K562 (cell line): ENCODE results near the gene MGRN1. TPM values are rescaled to one million over a fixed set of nuclear protein-coding genes. Genes with fewer than 3 reads are reported as not detected.

ENCODE experiments used
- ATAC-seq: fragments of 200-7000 bp; cut with Tn5 transposase; 3 replicates; pipeline ENCODE4 v1.9.1; 2020; ENCODE audit warnings: moderate library complexity
- BruUV-seq: library from RNA; stranded (reverse); fragments of 400-500 nt; replicated peaks from 2 replicates; lab custom pipeline; 2021; lab: Mats Ljungman, UMichigan
- CTCF ChIA-PET: fragments of 300-600 bp; formaldehyde crosslinking; extraction: SDS; loops from one replicate; lab custom pipeline; 2021; ENCODE audit warnings: low intra/inter-chr PET ratio; lab: Yijun Ruan, JAX
- POLR2A ChIA-PET: fragments of 300-600, 350-650 bp; sonication (Branson Sonifier 250); formaldehyde crosslinking; extraction: SDS; loops from one replicate; lab custom pipeline; 2021; ENCODE audit warnings: antibody characterized with exemption, inconsistent platforms; lab: Yijun Ruan, JAX
- DNase-seq, 4 experiments: peaks; one replicate each; pipeline versions ENCODE4 v3.0.0 to v3.0.0-alpha.2; 2011 to 2018; ENCODE audit warnings: low spot score in 3 of 4, mixed read lengths in 3 of 4; ENCODE audit errors: extremely low read depth in 1 of 4
- FAIRE-seq: peaks from 2 replicates; lab custom pipeline; 2011; peaks lifted over from hg19 to GRCh38; lab: Jason Lieb, UNC
- H2AFZ ChIP-seq: 2 replicates; pipeline ENCODE4 v1.6.0; 2011; ENCODE audit warnings: low read depth, low read length, control low read depth, inconsistent platforms
- H3K27ac ChIP-seq: fragments of 200-600 bp; 3 replicates; pipeline ENCODE4 v1.8.0; 2011; ENCODE audit warnings: low read depth, mild to moderate bottlenecking, control low read depth, inconsistent platforms, low read length, moderate library complexity, mixed read lengths; ENCODE audit errors: extremely low read depth
- H3K27me3 ChIP-seq, 2 experiments: fragments of 300-600 bp in 1 of 2; 2 replicates in 1 of 2; 3 replicates in 1 of 2; pipeline versions ENCODE4 v1.6.0 to v1.8.0; 2011; ENCODE audit warnings: inconsistent platforms in 2 of 2, low read length in 2 of 2, mild to moderate bottlenecking in 1 of 2, mixed read lengths in 1 of 2, moderate library complexity in 1 of 2; ENCODE audit not compliant: control insufficient read depth in 2 of 2, insufficient read depth in 2 of 2
- H3K36me3 ChIP-seq: fragments of 300-600 bp; 3 replicates; pipeline ENCODE4 v1.8.0; 2011; ENCODE audit warnings: mild to moderate bottlenecking, low read length, inconsistent platforms; ENCODE audit not compliant: control insufficient read depth, insufficient read depth
- H3K4me1 ChIP-seq, 2 experiments: fragments of 200-600 bp in 1 of 2; replicated peaks in 1 of 2; 2 replicates in 1 of 2; 3 replicates in 1 of 2; pipeline versions ENCODE4 v1.5.1 to v1.8.0; 2011; ENCODE audit warnings: inconsistent platforms in 2 of 2, low read length in 2 of 2, mild to moderate bottlenecking in 1 of 2, mixed read lengths in 1 of 2, moderate library complexity in 1 of 2; ENCODE audit not compliant: control insufficient read depth in 2 of 2, insufficient read depth in 2 of 2
- H3K4me2 ChIP-seq: 2 replicates; pipeline ENCODE4 v1.6.1; 2011; ENCODE audit warnings: low read length, control low read depth, inconsistent platforms, mixed read lengths; ENCODE audit not compliant: insufficient read depth
- H3K4me3 ChIP-seq: fragments of 200-600 bp; sonication (generic), shearing (Covaris generic); 2 replicates; pipeline ENCODE4 v1.5.1; 2016; ENCODE audit warnings: control low read depth, inconsistent platforms
- H3K79me2 ChIP-seq: fragments of 200-600 bp; 3 replicates; pipeline ENCODE4 v1.8.0; 2011; ENCODE audit warnings: low read length, inconsistent platforms; ENCODE audit not compliant: control insufficient read depth, insufficient read depth
- H3K9ac ChIP-seq, 2 experiments: 2 replicates each; pipeline versions ENCODE4 v1.6.0 to v1.6.1; 2011; ENCODE audit warnings: low read depth in 2 of 2, low read length in 2 of 2, control low read depth in 1 of 2, inconsistent platforms in 1 of 2, mild to moderate bottlenecking in 1 of 2, mixed read lengths in 1 of 2; ENCODE audit not compliant: insufficient read depth in 1 of 2
- H3K9me1 ChIP-seq: one replicate; pipeline ENCODE4 v1.6.0; 2011; ENCODE audit warnings: inconsistent platforms, mild to moderate bottlenecking, low read length, moderate library complexity; ENCODE audit not compliant: control insufficient read depth, insufficient read depth
- H3K9me3 ChIP-seq: replicated peaks from 2 replicates; pipeline ENCODE4 v1.5.1; 2011; ENCODE audit warnings: low read depth, low read length, inconsistent platforms; ENCODE audit not compliant: control insufficient read depth, insufficient read depth
- H4K20me1 ChIP-seq: replicated peaks from 2 replicates; pipeline ENCODE4 v1.6.1; 2011; ENCODE audit warnings: low read length, inconsistent platforms, mixed read lengths; ENCODE audit not compliant: control insufficient read depth, insufficient read depth
- GTF2F1 ChIP-seq: IDR thresholded peaks from 2 replicates; pipeline ENCODE4 v1.6.1; 2011; ENCODE audit warnings: low read depth, low read length, improper control_type of control experiment
- KHSRP ChIP-seq: fragments of 450-650 bp; IDR thresholded peaks from 2 replicates; pipeline ENCODE4 v1.6.1; 2017
- NR3C1 ChIP-seq: sonication (generic); formaldehyde crosslinking; IDR thresholded peaks from 2 replicates; pipeline ENCODE4 v1.8.1; 2022; ENCODE audit warnings: missing genetic modification reagents
- PCBP2 ChIP-seq: fragments of 200-400 bp; formaldehyde crosslinking; IDR thresholded peaks from 2 replicates; pipeline ENCODE4 v1.6.1; 2018; ENCODE audit warnings: low read length, low read depth, mild to moderate bottlenecking, moderate library complexity; ENCODE audit not compliant: poor library complexity, severe bottlenecking
- ZBTB33 ChIP-seq: sonication (generic); formaldehyde crosslinking; IDR thresholded peaks from 2 replicates; pipeline ENCODE4 v1.8.1; 2023; ENCODE audit warnings: mild to moderate bottlenecking, missing genetic modification reagents
- ZNF239 ChIP-seq: fragments of 250-450 bp; sonication (Bioruptor Pico); IDR thresholded peaks from 2 replicates; pipeline ENCODE4 v1.4.0; 2020; ENCODE audit warnings: mild to moderate bottlenecking
- WGBS: fragments of 100-300 bp; shearing (Covaris generic); methylation state at CpG from one replicate; pipeline ENCODE4 v1.1.6; 2016; ENCODE audit warnings: low coverage, mixed read lengths; ENCODE audit not compliant: insufficient coverage; ENCODE audit errors: missing lambda C conversion rate; 5-methylcytosine and 5-hydroxymethylcytosine counted together
- in situ Hi-C: fragments of 300-500 bp; cut with MboI; formaldehyde crosslinking; loops from 4 replicates; pipeline ENCODE4 v1.15.0; 2018; ENCODE audit warnings: inconsistent platforms, mixed read lengths
- intact Hi-C: fragments of 100-400 bp; cut with micrococcal nuclease; formaldehyde crosslinking; loops from 2 replicates; pipeline ENCODE4 v1.14.2; 2022
- polyA plus RNA-seq, 8 experiments: library from polyadenylated mRNA; depleted of rRNA in 4 of 8; stranded (reverse) in 5 of 8; unstranded in 3 of 8; fragments of >200 nt; fragmentation: Nextera tagmentation in 2 of 8; fragmentation: Illumina TruSeq in 1 of 8; extraction: Ambion mirVana in 2 of 8; extraction: Trizol in 1 of 8; gene quantifications; 2 replicates each; pipeline versions ENCODE4 v1.2.1 to v1.2.3, GENCODE V29; 2011 to 2014; ENCODE audit warnings: inconsistent platforms in 1 of 8, missing spikeins in 1 of 8
- total RNA-seq, 7 experiments: library from RNA; depleted of rRNA in 6 of 7; stranded (reverse); fragments of >200 nt in 6 of 7; fragmentation: Illumina TruSeq in 2 of 7; extraction: Trizol in 2 of 7; gene quantifications; 2 replicates each; pipeline versions ENCODE4 v1.2.1 to v1.2.3, GENCODE V29; 2011 to 2021; ENCODE audit warnings: low replicate concordance in 1 of 7

The MGRN1 gene
- total and polyA plus RNA-seq, 9 of the 15 experiments (the other 6 are each of a cell fraction or from before 2014, with no cell fraction given): 0.15 to 37.9 (median 6.0) TPM

- intact Hi-C loops (no loop called here), in situ Hi-C loops (no loop called here)
- H3K9me3 ChIP-seq: no peaks in the 10 kb centered on the region
- peaks cover 8% of the 10 kb centered on the region; the same call in 1 of the 2 replicates for H4K20me1 ChIP-seq
- H3K4me3 ChIP-seq: no peak overlapping the region
- no peak for FAIRE-seq
- no TSS peak for BruUV-seq
- H3K27ac ChIP-seq: no peak overlapping the region
- H3K9me1 ChIP-seq: peaks cover 3% of the 10 kb centered on the region
- no peak for DNase-seq
- peaks cover 3 to 33% of the 10 kb centered on the region in 2 experiments; a peak in 3 of 5 replicates for H3K4me1 ChIP-seq
- no peak for TF ChIP-seq ZNF239
- POLR2A ChIA-PET: interaction anchor here (0.7 to 1.1 kb wide), 3 partner anchors 8 to 221 kb away, joined by 3 read pairs; no protein-coding TSS in a partner anchor
- no peak for ATAC-seq
- CTCF ChIA-PET: no interaction called here
- H3K27me3 ChIP-seq: no peaks in the 10 kb centered on the region
- no peaks in the 10 kb centered on the region for H3K79me2 ChIP-seq
- no peak overlapping the region for H3K9ac ChIP-seq
- no peak overlapping the region for H3K4me2 ChIP-seq
- WGBS: 96% methylated on average over 13 of the region's 13 CpGs
- H2AFZ ChIP-seq: no peak overlapping the region
- peaks cover 95% of the 10 kb centered on the region; the same call in 2 of the 3 replicates for H3K36me3 ChIP-seq
These were observed 75.9 kb downstream of the MGRN1 start for GRCh38 chr16:4700380-4700996.

GRCh38 chr16:4700997-4701743 is 76.5 kb downstream of the MGRN1 start:
- no peak overlapping the region for H2AFZ ChIP-seq
- H3K4me1 ChIP-seq: peaks cover 3 to 27% of the 10 kb centered on the region in 2 experiments; a peak in 3 of 5 replicates
- H3K4me3 ChIP-seq: no peak overlapping the region
- H3K27ac ChIP-seq: no peak overlapping the region
- CTCF ChIA-PET: no interaction called here
- no TSS peak for BruUV-seq
- no peaks in the 10 kb centered on the region for H3K79me2 ChIP-seq
- WGBS: 91% methylated on average over 28 of the region's 33 CpGs
- no peaks in the 10 kb centered on the region for H3K9me3 ChIP-seq
- H3K9me1 ChIP-seq: peaks cover 3% of the 10 kb centered on the region
- intact Hi-C loops (no loop called here), in situ Hi-C loops (no loop called here)
- TF ChIP-seq ZBTB33 (CRISPR knock-in tag) (peak; percentile 58; the same call in 1 of the 2 replicates), NR3C1 (CRISPR knock-in tag) (no peak), PCBP2 (no peak), GTF2F1 (no peak), KHSRP (no peak)
- no peak overlapping the region; a peak in 1 of 4 replicates for H3K9ac ChIP-seq
- H3K36me3 ChIP-seq: peaks cover 89% of the 10 kb centered on the region; the same call in 2 of the 3 replicates
- POLR2A ChIA-PET: interaction anchor here (0.7 to 1.3 kb wide), 4 partner anchors 9 to 221 kb away, joined by 3 read pairs; partner anchors contain the start of gene ROGDI
- 0 out of 2 replicates have a peak, but pooled peaks cover 1% of the 10 kb centered on the region for H4K20me1 ChIP-seq
- H3K4me2 ChIP-seq: no peak overlapping the region
- no peak for ATAC-seq
- FAIRE-seq: no peak
- H3K27me3 ChIP-seq: no peaks in the 10 kb centered on the region
- DNase-seq: no peak
